NCI-H524 treated with DMSO at 0.1 percent for 48 hours (cell line): ENCODE measurements around the gene NEGR1.

Experiments
- DNase-seq: peaks from one replicate; lab custom pipeline; 2025; lab: John Stamatoyannopoulos, UW

Gene NEGR1

DNA sequence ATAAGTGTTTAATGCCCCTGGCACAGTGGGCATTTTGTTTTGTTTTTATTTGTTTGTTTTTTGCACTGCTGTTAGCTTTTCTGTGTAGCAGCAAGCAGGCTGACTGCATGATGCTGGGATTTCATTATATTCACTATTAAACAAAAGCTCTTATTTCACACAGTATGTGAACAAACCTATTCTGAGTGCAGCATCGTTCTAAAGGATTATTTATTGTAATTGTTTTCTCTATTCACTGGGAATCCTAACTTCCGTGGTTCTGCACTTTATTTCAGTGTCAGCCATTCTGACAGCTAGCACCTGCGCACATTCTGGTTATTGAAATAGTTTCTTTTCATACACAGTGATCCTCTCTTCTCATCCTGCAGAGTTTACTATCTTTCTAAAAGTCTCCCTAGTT lies 595.0 kb downstream of the NEGR1 start:
- no peak for DNase-seq

DNA sequence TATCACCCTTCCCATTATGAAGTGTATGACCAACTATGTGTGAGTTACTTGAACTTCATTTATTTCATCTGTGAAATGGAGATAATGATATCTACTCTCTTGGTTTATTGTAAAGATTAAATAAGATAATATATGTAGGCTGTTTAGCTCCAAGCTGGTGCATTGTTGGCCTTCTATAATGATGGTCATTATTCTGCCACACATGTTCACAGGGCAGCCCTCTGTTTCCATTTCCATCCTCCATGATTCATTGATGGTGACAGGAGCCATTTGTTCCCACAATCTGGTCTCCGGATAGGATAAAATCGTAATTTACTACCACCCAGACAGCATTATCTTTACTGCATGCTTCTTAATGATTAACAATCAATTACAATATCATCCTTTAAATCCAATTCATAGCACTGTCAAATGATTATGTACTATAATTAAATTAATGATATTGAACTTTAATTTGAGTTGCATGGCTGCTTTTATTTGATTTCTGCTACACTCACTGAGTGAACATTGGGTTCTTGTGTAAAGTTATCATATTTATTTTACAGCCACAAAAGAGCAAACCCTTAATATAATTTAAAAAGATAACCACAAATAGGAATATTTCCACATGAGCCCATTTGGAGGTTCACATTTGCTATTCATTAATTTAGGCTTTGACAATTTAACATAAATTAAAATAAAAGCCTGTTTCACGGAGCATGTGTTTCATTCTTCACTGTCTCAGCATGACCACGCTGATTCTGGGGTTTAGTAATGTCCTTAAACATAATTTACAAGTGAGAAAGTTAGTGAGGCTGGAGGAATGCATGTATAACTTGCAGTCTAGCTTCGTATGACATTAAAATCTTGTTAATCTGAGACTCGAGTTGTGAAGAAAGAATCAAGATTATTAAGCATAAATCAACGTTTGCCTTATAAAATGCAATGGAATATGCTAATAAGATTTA lies 605.1 kb downstream of the NEGR1 start:
- DNase-seq: no peak

DNA sequence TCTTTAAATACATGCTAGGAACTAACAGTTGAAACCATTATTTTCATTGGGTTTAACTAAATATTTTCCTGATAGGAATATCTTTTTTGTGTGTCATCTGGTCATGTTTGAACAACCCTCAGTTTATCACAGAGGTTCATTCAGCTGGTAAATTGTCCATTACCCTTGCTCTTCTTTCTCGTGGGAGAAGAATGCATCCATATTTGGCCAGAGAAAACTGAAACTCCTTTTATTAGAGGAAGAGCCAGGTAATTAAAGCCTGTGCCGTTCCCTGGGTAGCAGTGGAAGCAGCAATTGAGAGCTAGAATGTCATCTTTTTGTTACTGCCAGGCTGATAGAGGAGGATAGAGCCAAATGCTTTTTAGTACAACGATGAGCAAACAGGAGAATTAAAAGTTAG lies 614.3 kb downstream of the NEGR1 start:
- no peak for DNase-seq

DNA sequence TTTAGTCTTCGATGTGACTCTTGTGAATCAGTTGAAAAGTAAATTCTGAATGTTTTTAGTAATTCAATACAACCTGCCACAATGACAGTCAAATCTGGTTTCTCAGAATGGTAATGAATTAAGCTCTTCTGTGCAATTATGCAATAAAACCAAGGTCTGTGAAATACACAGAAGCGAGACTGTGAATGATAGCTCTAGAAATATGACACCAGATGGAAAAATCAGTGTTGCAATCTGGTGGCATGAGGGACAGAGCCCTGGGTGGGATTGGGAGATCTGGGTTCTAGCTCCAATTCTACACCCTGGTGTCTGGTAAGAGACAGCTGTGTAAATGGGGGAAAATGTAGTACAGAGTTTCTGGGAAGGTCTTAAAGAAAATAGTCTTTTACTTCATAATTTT lies 615.1 kb downstream of the NEGR1 start:
- DNase-seq: peak; percentile 26

DNA sequence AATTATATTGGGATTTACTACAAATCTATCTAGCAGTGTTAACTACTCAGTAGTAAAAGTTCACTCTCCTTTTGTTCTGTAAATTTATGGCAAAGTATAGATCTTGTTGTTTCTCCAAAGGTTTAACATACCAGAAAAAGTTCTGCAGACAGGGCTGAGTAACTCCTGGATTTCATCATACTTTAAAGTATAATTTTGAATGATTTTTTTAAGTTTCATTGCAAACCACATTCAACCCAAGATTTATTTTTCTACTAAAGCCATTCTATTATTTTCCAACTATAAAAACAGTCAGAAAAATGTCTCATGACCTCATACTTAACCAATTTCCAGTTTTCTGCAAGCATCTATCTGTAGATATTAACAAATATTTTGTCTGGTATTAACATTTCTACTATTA lies 615.7 kb downstream of the NEGR1 start:
- no peak for DNase-seq

DNA sequence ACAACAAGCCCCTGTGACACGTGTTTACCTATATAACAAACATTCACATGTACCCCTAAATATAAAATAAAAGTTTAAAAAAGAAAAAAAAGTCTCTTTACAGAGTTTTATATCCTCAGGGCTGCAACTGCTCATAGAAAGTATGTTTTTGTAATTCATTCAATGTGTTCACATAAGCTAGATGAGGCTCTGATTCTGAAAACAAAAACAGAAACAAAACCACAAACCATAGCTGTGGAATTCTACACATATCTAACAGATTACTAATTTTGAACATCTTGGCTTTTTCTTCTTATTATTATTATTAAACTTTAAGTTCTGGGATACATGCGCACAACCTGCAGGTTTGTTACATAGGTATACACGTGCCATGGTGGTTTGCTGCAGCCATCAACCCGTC lies 621.9 kb downstream of the NEGR1 start:
- DNase-seq: no peak

DNA sequence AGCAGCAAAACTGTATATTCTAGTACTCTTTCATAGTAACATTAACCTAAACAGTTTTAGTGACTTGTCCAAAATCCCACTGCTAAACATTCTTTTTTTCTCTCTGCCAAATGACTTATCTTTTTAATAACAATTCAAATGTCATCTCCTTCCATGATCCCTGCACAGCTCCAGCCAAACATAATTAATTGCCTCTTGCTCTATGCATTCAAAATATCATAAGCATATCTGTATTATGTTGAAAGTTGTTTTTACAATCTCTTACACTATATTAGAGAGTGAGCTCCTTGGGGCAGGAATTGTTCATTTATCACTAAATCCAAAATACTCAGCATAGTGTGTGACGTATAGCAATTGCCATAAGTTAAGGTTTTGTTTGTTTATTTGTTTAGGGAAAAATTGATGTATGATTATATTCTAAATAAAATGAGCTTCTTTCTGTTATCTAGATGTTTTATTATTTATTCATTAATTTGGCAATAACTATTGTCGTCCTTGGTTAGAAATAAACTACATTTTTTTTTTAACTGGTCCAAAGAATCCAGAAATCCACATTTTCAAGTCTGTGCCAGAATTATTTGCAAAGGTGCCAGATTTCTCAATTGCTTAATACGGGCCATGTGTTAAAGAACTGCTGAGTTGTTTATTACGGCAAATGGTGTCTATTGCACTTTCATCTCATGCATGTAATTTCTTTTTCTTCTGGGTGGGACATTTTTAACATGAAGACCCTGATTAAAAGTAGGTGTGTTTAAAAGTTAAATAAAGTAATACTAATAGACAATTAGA lies 624.3 kb downstream of the NEGR1 start:
- no peak for DNase-seq

DNA sequence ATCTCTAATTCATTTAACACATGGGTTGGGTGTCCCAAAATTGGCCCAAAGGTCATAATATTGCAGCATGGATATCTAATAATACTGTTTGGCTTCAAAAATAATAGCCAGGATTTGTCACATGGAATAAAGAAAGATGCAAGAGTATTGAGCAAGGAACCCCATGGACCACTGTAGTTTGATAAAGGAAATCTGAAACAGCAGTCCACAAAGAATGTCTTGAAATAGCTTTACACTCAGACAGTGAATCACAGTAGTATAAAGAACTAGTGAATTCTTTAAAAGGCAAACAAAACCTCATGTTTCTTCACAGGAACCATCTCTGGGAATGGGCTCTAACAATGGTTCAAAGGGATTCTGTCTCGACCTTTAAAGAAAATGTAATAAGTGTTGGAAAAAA lies 625.4 kb downstream of the NEGR1 start:
- DNase-seq: no peak

DNA sequence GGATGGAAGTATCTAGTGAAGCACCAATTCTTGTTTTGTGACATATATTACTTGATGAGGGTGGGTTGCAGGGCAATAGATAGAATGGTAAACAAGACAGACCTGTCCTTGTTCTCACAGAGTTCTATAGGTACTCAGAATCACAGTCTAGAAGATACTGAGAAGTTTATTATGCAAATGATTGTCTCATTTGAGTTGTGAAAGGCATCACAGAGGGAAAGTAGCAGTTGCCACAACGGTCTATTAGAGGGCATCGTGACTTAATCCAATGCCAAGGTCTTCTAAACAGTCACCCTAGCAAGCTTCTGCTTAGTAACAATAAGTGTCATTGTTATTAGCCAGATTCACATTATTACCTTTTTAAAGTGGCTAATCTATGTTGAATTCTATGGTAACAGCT lies 626.7 kb downstream of the NEGR1 start:
- DNase-seq: no peak

DNA sequence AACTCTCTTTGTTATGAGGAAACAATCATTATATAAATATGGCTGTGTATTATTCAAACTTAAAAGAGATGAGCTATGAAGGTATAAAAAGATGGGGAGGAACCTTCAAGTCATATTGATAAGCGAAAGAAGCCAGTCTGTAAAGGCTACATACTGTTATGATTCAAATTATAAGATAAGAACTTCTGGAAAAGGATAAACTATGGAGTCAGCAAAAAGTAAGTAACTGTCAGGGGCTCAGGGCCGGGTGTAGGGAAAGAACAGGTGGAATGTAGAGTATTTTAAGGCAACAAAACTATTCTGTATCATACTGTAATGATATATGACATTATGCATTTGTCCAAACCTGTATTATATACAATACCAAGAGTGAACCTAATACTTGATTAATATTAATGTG lies 628.4 kb downstream of the NEGR1 start:
- DNase-seq: no peak

DNA sequence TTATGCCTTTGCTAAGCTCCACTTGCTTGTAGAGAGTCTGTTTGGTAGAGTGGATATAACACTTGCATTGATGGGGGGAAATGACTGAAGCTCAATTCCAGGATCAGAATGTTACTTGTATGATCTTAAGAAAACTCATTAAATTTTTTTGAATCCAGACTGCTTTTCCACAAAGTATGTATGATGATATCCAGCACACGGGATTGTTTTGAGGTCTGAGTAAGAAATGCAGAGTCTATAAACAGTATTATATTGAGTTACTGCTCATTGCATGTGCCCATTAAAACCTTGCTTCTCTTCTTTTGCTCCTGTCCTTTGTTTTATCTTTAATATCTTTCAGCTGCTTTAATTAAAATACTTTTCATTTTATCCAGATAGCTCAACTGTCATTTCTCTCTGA lies 631.1 kb downstream of the NEGR1 start:
- DNase-seq: no peak

DNA sequence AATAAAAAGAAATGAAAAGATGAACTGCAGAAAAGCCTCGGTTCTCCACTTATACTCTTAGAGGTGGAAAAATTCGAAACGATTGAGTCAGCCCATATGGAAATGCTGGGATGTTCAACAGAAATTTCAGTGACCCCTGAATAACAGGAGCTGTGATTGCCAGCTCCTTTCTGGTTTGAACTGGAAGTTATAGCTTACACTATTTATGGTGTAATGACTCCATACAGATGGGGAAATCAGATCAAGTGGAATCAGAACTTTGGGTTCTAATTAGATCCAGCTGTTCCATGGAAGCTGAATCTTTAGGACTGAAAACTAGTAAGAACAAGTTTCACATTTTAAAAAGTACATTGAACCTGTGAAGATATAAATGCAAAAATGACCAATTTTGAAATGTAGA lies 632.2 kb downstream of the NEGR1 start:
- DNase-seq: no peak

DNA sequence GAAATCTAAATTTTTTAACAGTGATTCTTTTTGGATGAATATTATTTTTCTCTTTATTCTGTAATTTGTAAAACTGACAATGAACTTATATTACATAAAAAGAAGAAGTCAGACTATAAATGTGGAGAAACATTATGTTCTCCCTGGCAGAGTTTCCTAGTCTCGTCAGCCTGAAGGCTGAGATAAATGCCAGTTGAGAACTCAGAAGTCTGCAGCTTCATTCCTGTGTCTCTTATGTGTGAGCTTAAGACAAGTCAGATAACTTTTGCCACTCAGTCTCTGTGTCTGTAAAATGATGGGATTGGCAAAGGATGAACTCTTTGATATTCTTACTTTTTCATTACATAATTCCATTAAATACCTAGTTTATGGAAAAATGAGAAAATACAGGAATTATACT lies 632.7 kb downstream of the NEGR1 start:
- no peak for DNase-seq

DNA sequence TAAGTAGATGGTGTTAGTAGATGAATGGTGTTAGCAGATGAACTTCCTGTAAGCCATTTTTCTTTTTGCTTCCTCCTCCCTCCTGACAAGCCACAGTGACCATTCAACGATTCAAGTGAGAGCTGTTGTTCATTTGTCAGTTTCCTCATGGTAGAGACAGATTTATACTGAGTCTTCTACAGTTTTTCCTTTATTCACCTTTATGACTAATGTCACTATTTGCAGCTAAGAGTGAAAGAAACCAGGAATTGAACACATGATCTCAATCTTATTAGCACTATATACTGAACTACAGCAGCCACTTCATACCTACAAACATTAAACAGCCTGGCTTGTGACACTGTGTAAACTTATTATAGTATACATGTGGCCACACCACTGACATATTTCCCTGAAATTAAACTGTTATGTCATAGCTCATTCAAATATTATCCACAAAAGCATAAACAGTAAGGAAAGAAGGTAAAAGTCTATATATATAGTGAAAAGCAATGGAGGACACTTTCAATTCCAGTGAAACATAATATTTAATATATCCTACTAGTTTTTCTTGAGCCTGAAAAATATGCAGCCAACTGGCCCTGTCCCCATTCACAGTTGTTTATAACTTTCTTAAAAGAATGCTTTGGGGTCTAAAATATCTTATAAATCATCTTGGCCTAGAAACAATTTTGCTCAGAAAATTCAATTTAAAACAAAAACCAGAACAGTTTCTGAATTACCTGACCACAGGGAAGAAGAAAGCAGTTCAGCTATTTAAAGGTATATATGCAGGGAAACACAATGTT lies 634.6 kb downstream of the NEGR1 start:
- no peak for DNase-seq

DNA sequence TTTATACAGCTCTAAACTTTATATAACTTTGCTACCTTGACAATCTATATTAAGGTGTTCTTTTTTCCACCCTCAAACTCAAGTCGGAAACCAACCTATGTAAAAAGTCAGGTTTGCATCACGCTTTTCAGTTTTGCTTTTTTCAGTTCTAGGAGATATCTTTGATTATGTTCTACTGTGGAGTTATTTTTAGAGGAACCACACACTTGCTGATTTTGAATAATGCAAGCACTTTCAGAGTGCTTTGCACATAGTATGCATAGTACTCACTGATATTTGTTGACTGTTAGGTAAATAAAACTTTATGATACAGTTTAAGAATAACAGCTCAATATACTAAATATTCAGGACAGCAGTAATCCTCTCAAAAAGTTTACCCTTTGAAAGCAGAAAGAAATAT lies 637.3 kb downstream of the NEGR1 start:
- DNase-seq: no peak

DNA sequence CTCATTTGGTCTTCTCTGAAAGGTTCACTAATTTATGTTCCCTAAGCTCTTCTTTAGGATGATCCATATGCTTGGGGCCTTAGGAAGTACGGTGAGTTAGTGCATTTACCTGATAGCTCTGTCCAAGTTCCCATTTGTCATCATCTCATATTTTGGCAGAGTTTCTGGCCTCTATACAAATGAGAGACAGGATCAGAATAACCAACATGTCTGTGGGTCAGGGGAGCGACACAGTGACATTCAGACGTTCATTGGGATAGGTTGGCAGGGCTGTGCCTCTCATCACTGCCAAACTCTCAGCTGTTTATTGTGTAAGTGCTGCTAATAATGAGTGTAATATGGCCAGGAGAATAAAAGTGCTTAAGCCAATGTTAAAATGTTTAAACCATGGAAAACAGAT lies 640.4 kb downstream of the NEGR1 start:
- DNase-seq: no peak

DNA sequence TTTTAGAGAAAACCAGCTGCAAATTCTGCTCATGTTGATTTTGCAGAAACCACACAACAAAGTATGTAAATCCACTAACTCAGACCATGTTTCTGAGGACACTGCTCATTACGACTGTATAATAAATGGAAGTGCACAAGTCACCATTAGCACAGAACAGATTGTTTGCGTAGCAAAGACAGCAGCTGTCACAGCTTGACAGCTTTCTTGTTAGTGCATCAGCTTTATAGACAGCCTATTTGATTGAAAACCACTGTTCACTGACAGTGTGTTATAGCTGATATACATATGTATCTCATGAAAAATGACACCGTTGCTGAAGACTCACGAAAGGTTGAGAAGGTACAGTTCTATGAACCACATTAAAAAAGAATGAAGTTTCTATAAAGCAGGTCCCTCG lies 641.3 kb downstream of the NEGR1 start:
- DNase-seq: peak; percentile 1

DNA sequence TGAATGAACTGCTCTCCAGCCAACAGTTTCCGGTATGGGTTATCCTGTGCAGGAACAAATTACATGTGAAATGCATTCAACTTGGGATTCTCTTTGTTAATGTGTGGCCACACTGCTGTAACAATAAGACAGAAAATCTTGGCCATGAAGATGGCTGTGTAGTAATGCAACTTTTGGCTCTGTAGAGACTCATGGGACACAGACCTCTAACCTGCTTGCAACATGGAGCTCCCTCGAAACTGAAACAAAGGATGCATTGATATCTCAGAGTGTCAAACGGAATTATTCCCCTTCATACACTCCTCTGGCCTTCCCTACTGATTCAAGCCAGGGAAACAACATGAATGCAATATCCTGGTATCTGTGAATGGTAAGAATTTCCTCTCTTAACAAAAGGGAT lies 642.2 kb downstream of the NEGR1 start:
- DNase-seq: no peak

DNA sequence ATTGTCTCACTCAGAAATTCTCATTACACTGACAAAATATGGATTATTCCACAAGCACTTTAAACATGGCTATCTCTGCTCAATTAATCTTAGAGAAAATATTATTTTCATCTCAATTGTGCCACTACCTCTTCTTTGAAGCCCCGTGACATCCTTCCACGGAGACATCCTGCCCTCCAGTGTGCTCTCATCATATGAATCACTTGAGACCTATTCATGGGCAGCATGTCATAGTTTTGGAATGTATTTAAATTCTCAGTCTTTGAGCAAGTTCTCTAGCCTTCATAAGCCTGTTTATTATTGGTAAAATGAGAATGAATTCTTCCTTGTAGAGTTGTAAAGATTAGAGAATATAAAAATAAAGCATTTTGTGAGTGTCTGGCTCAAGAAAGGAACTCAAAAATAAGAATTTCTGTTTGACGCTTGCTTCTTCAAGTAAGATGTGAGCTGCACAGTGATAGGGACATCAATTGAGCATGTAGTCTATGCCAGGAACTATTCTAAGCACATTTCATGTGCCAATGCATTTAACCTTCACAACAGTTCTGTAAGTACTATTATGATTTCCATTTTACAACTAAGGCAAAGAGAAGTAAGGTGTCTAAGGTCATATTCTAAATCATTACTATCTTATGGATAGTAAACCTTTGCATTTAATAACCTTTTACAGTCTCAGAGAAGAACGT lies 644.1 kb downstream of the NEGR1 start:
- no peak for DNase-seq

DNA sequence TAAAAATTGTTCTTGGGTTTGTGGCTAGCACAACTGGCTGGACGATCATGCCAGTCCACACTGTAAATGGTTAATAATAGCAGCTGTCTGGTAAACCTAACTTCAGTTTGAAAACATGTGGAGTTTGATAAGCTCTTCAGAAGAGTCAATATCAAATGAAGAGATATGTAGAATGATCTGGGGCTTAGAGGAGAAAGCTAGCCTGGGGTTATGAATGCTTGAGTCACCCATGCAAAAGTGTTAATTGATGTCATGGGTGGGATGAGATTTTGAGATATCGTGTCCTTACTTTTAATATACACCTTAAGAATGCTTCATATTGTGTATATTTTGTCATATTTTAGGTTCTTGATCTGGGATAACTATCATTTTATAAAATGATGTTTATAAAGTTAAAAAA lies 646.8 kb downstream of the NEGR1 start:
- DNase-seq: no peak

DNA sequence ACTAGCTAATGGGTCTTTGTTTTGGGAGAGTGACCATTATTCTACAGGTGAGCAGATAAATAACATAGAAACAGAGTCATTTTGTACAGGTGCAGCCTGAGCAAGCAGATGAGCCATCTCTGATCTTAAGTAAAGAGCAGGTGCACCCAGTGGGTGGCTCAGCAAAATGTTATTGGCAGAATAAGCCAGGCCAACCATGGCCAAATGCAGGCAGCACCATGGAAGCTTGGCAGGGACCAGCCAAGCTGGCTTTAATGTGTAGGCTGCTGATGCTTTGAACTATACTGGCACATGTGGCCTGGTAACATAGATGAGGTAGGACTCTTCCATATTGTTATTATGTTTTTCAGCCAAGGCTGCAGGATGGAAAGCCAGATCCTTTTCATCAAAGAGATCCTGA lies 648.2 kb downstream of the NEGR1 start:
- DNase-seq: no peak

DNA sequence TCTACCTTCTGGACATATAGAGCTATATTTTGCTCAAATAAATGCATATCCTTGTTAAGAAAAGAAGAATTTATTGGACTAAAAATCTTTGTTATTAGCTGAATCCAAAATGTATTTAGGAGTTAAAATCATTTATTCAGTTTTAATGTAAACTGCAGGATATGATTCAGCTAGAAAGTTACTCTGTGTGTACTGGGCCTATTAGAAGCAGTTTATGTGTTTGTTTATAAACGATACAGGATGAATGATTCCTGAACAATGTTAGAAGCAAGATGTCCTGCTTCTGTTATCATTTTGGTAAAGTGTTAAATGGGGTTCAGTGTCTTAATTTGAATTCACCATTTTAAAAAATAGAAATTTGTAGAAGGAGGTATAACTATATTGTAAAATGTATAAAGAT lies 652.3 kb downstream of the NEGR1 start:
- no peak for DNase-seq
